ENCODE results near the gene C1orf115. TPM values are rescaled to one million over a fixed set of nuclear protein-coding genes. Genes with fewer than 3 reads are reported as not detected.

The C1orf115 gene
- total and polyA plus RNA-seq, 5 experiments from 2014 or later, result 0.44 to 0.99 (median 0.52) TPM; not detected in 1

GRCh38 chr1:220697326-220697725 lies 7.2 kb downstream of the C1orf115 start:
- peaks cover 0 to 3% (median 0%) of the 10 kb centered on the region in 9 donors for H3K9me3 Mint-ChIP-seq
- no peak overlapping the region for H3K4me3 Mint-ChIP-seq
- no peaks in the 10 kb centered on the region for H3K36me3 Mint-ChIP-seq
- no peak for DNase-seq
- no peak for ATAC-seq
- POLR2A ChIA-PET, result no interaction called here
- H3K27me3 Mint-ChIP-seq, result peaks cover 5 to 17% (median 13%) of the 10 kb centered on the region in 5 donors
- no peak overlapping the region for H3K27ac Mint-ChIP-seq
- no peaks in the 10 kb centered on the region for H3K4me1 Mint-ChIP-seq

- ATAC-seq, result no peak
- H3K4me1 Mint-ChIP-seq, result no peaks in the 10 kb centered on the region
- H3K4me3 Mint-ChIP-seq, result no peak overlapping the region
- no peak for DNase-seq
- no peak overlapping the region for H3K27ac Mint-ChIP-seq
- POLR2A ChIA-PET, result no interaction called here
- H3K9me3 Mint-ChIP-seq, result peaks cover 0 to 3% (median 0%) of the 10 kb centered on the region in 9 donors
- peaks cover 5 to 20% (median 7%) of the 10 kb centered on the region in 5 donors for H3K27me3 Mint-ChIP-seq
- no peaks in the 10 kb centered on the region for H3K36me3 Mint-ChIP-seq
Measured at GRCh38 chr1:220698607-220699016, 8.4 kb downstream of the C1orf115 start.

- H3K4me3 Mint-ChIP-seq, result no peak overlapping the region
- DNase-seq (no peak), ATAC-seq (no peak)
- no peaks in the 10 kb centered on the region for H3K4me1 Mint-ChIP-seq
- POLR2A ChIA-PET, result no interaction called here
- H3K27ac Mint-ChIP-seq, result no peak overlapping the region
- peaks cover 5 to 23% (median 8%) of the 10 kb centered on the region in 5 donors for H3K27me3 Mint-ChIP-seq
- H3K9me3 Mint-ChIP-seq, result peaks cover 0 to 3% (median 0%) of the 10 kb centered on the region in 9 donors
- H3K36me3 Mint-ChIP-seq, result no peaks in the 10 kb centered on the region
Measured at GRCh38 chr1:220699044-220699443, 8.9 kb downstream of the C1orf115 start.

GRCh38 chr1:220700556-220701179 lies 10.5 kb downstream of the C1orf115 start:
- no peaks in the 10 kb centered on the region for H3K36me3 Mint-ChIP-seq
- peaks cover 0 to 3% (median 0%) of the 10 kb centered on the region in 9 donors for H3K9me3 Mint-ChIP-seq
- POLR2A ChIA-PET, result no interaction called here
- ATAC-seq, result no peak
- H3K4me3 Mint-ChIP-seq, result no peak overlapping the region
- no peak for DNase-seq
- H3K4me1 Mint-ChIP-seq, result no peaks in the 10 kb centered on the region
- H3K27me3 Mint-ChIP-seq, result peaks cover 5 to 23% (median 10%) of the 10 kb centered on the region in 5 donors
- no peak overlapping the region for H3K27ac Mint-ChIP-seq

- peaks cover 5 to 31% (median 11%) of the 10 kb centered on the region in 5 donors for H3K27me3 Mint-ChIP-seq
Measured at GRCh38 chr1:220701974-220702373, 11.8 kb downstream of the C1orf115 start.

GRCh38 chr1:220702733-220703270 lies 12.6 kb downstream of the C1orf115 start:
- Mint-ChIP-seq H3K4me3 (no peak overlapping the region), H3K4me1 (no peaks in the 10 kb centered on the region), H3K36me3 (no peaks in the 10 kb centered on the region), H3K27ac (no peak overlapping the region), H3K9me3 (peaks cover 0 to 3% (median 0%) of the 10 kb centered on the region in 9 donors), H3K27me3 (peaks cover 5 to 31% (median 11%) of the 10 kb centered on the region in 5 donors)
- POLR2A ChIA-PET, result no interaction called here
- DNase-seq, result no peak
- no peak for ATAC-seq

More at GRCh38 chr1:220701974-220702373, 11.8 kb downstream of the C1orf115 start:
- ATAC-seq (no peak), DNase-seq (no peak)
- POLR2A ChIA-PET, result no interaction called here
- Mint-ChIP-seq H3K27ac (no peak overlapping the region), H3K4me1 (no peaks in the 10 kb centered on the region), H3K36me3 (no peaks in the 10 kb centered on the region), H3K4me3 (no peak overlapping the region), H3K9me3 (peaks cover 0 to 3% (median 0%) of the 10 kb centered on the region in 9 donors)

GRCh38 chr1:220703305-220703704 lies 13.1 kb downstream of the C1orf115 start:
- POLR2A ChIA-PET, result no interaction called here
- ATAC-seq (no peak), DNase-seq (no peak)
- Mint-ChIP-seq H3K27ac (no peak overlapping the region), H3K9me3 (peaks cover 0 to 1% (median 0%) of the 10 kb centered on the region in 9 donors), H3K27me3 (peaks cover 5 to 31% (median 11%) of the 10 kb centered on the region in 5 donors), H3K4me1 (no peaks in the 10 kb centered on the region), H3K36me3 (no peaks in the 10 kb centered on the region), H3K4me3 (no peak overlapping the region)

- ATAC-seq, result no peak
- H3K9me3 Mint-ChIP-seq, result peaks cover 0 to 3% (median 0%) of the 10 kb centered on the region in 9 donors
- H3K36me3 Mint-ChIP-seq, result no peaks in the 10 kb centered on the region
- H3K27me3 Mint-ChIP-seq, result peaks cover 5 to 31% (median 10%) of the 10 kb centered on the region in 5 donors
- POLR2A ChIA-PET, result no interaction called here
- no peak for DNase-seq
- H3K4me1 Mint-ChIP-seq, result peaks cover 0 to 13% (median 0%) of the 10 kb centered on the region in 4 donors
- H3K4me3 Mint-ChIP-seq, result no peak overlapping the region
- H3K27ac Mint-ChIP-seq, result no peak overlapping the region
Measured at GRCh38 chr1:220705782-220706181, 15.6 kb downstream of the C1orf115 start.

- Mint-ChIP-seq H3K4me3 (no peak overlapping the region), H3K36me3 (no peaks in the 10 kb centered on the region), H3K4me1 (peaks cover 0 to 18% (median 0%) of the 10 kb centered on the region in 4 donors), H3K27me3 (peaks cover 5 to 31% (median 10%) of the 10 kb centered on the region in 5 donors), H3K27ac (peak overlapping the region in 1 of 10 donors; percentile 7), H3K9me3 (peaks cover 0 to 3% (median 0%) of the 10 kb centered on the region in 9 donors)
- POLR2A ChIA-PET, result no interaction called here
- DNase-seq (no peak), ATAC-seq (no peak)
Measured at GRCh38 chr1:220706480-220706879, 16.3 kb downstream of the C1orf115 start.

GRCh38 chr1:220707160-220707559 lies 17.0 kb downstream of the C1orf115 start:
- no peak overlapping the region for H3K27ac Mint-ChIP-seq
- POLR2A ChIA-PET, result no interaction called here
- H3K9me3 Mint-ChIP-seq, result peaks cover 0 to 3% (median 0%) of the 10 kb centered on the region in 9 donors
- no peaks in the 10 kb centered on the region for H3K36me3 Mint-ChIP-seq
- peaks cover 0 to 19% (median 0%) of the 10 kb centered on the region in 4 donors for H3K4me1 Mint-ChIP-seq
- peaks cover 2 to 27% (median 10%) of the 10 kb centered on the region in 5 donors for H3K27me3 Mint-ChIP-seq
- no peak overlapping the region for H3K4me3 Mint-ChIP-seq
- ATAC-seq, result no peak
- no peak for DNase-seq

GRCh38 chr1:220708244-220708643 lies 18.1 kb downstream of the C1orf115 start:
- H3K27me3 Mint-ChIP-seq, result peaks cover 0 to 16% (median 6%) of the 10 kb centered on the region in 5 donors
- H3K4me3 Mint-ChIP-seq, result no peak overlapping the region
- ATAC-seq, result no peak
- no peak overlapping the region for H3K27ac Mint-ChIP-seq
- peaks cover 0 to 3% (median 0%) of the 10 kb centered on the region in 9 donors for H3K9me3 Mint-ChIP-seq
- H3K36me3 Mint-ChIP-seq, result no peaks in the 10 kb centered on the region
- DNase-seq, result no peak
- POLR2A ChIA-PET, result no interaction called here
- peaks cover 0 to 19% (median 0%) of the 10 kb centered on the region in 4 donors for H3K4me1 Mint-ChIP-seq

- DNase-seq (no peak), ATAC-seq (no peak)
- POLR2A ChIA-PET, result no interaction called here
- Mint-ChIP-seq H3K36me3 (no peaks in the 10 kb centered on the region), H3K27me3 (peaks cover 2 to 8% (median 6%) of the 10 kb centered on the region in 5 donors), H3K4me3 (no peak overlapping the region), H3K9me3 (peaks cover 0 to 5% (median 0%) of the 10 kb centered on the region in 9 donors), H3K4me1 (peaks cover 0 to 19% (median 0%) of the 10 kb centered on the region in 4 donors), H3K27ac (peak overlapping the region in 1 of 10 donors; percentile 60)
Measured at GRCh38 chr1:220708936-220709801, 19.0 kb downstream of the C1orf115 start.

- Mint-ChIP-seq H3K4me3 (no peak overlapping the region), H3K9me3 (peaks cover 0 to 13% (median 2%) of the 10 kb centered on the region in 9 donors), H3K36me3 (peaks cover 0 to 2% (median 0%) of the 10 kb centered on the region in 3 donors), H3K4me1 (peaks cover 0 to 19% (median 0%) of the 10 kb centered on the region in 4 donors), H3K27me3 (peaks cover 4 to 8% (median 6%) of the 10 kb centered on the region in 5 donors), H3K27ac (no peak overlapping the region)
- POLR2A ChIA-PET, result no interaction called here
- ATAC-seq (no peak), DNase-seq (no peak)
Measured at GRCh38 chr1:220710333-220710732, 20.2 kb downstream of the C1orf115 start.

Data from naive thymus-derived CD8-positive, alpha-beta T cell (primary cell).